GM21529 (cell line): ENCODE results near the gene CFAP61.
"Not testable (repeated sequence)": the region's sequence is repeated elsewhere in the genome, so short reads cannot be mapped to it uniquely, and the experiment has no call there.

Source experiments
- ATAC-seq: cut with Tn5 transposase; IDR thresholded peaks from one replicate; pipeline ENCODE4 v1.9.1; 2021; ENCODE audit not compliant: unreplicated experiment

The CFAP61 gene

GRCh38 chr20:20304942-20305341 is 252.6 kb downstream of the CFAP61 start:
- ATAC-seq = no peak

DNA sequence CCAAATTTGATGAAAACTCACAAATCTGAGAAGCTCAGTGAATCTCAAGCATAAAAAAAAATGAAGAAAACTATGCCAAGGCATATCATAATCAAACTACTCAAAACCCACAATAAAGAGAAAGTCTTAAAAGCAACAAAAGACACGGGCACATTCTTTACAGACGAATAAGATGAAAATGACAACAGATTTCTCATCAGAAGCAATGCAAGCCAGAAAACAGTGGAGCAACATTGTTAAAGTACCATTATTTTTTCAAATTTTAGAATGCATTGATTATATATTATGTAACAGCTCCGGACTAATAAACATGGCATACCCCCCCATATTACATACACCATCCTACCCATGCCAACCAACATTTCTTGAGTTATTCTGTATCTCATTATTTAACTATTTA is 260.2 kb downstream of the CFAP61 start:
- no peak for ATAC-seq

- peak; percentile 90 for ATAC-seq
Measured at GRCh38 chr20:20317195-20317594, 264.9 kb downstream of the CFAP61 start.

DNA sequence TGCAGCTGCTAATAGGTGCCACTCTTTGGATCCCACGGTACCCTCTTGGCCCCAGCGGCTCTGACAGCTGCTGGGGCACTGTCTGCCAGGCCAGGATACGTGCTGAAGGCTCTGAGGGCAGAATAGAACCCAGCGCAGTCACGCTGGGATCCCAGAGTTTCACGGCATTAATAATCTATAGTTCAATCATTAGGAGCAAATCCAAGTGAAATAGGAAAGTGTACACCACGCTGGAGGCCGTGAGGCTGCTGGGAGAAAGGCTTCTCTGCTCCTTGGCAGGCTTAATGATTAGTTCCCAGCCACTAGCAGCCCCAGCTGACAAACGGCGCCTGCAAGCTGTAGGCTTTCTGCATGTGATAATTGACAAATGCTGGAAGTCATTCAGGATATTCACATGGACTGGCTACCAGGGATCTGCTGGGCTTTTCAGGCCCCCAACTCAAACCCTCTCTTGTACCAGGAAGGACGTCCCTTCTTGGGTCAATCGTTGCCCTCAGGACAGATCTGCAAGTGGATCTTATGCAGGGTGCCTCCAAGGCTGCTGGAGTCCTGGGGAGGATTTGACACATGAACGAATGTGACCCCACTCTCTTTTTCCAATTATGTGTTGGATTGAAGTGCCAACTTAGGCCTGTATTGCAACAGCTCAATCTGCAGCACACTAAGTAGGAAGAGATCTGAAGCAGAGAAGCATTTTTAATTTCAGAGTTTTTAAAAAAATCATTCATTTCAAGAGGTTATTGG is 265.5 kb downstream of the CFAP61 start:
- no peak for ATAC-seq

DNA sequence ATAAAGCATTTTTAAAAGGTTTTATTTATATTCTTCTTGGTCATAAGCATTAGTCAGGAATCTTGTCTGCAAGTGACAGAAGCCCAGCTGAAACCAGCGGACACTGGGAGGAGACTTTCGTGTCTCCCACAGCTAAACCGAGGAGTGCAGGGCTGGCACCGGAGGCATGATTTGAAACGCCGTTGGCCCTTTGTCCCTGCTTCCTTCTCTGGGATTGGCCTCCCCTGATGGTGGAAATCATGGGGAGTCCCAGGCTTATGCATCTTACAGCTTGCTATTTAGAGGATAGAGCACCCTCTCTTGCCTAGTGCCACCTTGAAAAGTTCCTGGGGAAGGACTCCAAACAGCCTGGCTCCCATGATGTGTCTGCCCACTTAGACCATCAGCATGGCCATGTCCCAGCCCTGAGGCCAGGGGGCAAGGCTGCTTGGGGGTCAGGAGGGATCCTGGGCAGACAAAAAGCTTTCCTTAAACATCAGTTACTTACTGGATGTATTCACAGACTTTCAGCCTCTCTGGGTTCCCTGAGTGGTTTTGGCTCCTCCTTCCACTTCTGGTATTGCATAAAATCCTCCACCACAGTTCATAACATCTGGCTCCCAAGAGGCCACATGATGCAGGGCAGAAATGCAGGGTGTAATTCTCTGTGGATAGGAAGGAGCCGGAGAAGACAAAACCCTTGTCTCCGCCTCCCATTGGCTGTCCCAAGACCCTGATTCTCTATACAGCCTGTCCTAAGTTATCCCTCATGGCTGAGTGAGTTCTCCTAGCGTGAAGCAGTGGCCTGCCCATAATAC is 266.2 kb downstream of the CFAP61 start:
- ATAC-seq = no peak

DNA sequence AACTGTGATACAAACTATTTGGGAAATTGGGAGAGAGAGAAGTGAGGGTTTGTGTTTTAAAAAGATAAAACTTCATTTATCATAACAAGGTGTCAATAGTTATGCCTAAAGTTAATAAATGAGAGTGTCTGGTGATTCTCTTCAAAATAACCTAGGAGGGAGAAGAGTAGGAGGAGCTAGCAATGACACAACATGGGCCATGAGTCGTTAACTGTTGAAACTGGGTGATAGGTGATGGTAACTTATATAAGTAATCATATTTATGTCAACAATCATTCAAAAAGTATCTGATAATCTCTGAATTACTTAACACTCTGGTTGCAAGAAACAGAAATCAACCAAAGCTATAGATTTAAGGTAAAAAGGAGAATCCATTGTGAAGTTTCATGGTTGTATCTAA is 268.8 kb downstream of the CFAP61 start:
- ATAC-seq = no peak

GRCh38 chr20:20321917-20322316 is 269.6 kb downstream of the CFAP61 start:
- ATAC-seq = no peak

- no peak for ATAC-seq
Measured at GRCh38 chr20:20322912-20323311, 270.6 kb downstream of the CFAP61 start.

GRCh38 chr20:20327746-20328145 is 275.4 kb downstream of the CFAP61 start:
- ATAC-seq = no peak

- ATAC-seq = no peak
Measured at GRCh38 chr20:20329564-20329963, 277.2 kb downstream of the CFAP61 start.

- ATAC-seq = no peak
Measured at GRCh38 chr20:20331156-20331555, 278.8 kb downstream of the CFAP61 start.

GRCh38 chr20:20331817-20332216 is 279.5 kb downstream of the CFAP61 start:
- no peak for ATAC-seq

- ATAC-seq = no peak
Measured at GRCh38 chr20:20333866-20334265, 281.5 kb downstream of the CFAP61 start.

- ATAC-seq = peak; percentile 96
Measured at GRCh38 chr20:20334489-20334888, 282.2 kb downstream of the CFAP61 start.

DNA sequence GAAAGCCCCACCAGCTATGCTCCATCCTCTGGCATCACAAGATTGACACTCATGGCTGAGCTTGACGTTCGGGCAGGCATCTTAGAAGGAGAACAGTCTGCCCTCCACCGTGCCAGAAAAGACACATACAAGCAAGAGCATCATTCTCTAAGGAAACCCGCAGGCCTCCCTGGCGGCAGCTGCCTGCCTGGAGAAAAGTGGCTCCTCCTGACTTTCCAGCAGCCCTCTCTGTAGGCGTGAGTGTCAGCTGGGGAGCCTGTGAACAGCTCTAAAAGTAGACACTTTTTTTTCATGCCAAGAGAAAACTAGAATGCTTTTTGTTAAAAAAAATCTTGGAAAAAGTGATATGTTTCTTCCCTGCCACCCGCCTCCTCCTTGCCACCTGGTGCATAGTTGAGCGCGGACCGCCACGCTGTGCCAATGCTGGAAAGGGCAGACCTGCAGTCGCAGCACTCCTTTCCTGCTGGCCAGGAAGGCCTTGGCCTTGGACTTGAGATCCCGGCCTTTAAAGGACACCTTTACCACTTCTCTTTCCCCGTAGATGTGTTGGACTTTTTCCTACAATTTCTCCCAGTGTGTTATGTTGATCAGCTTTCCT is 285.9 kb downstream of the CFAP61 start:
- ATAC-seq = no peak

DNA sequence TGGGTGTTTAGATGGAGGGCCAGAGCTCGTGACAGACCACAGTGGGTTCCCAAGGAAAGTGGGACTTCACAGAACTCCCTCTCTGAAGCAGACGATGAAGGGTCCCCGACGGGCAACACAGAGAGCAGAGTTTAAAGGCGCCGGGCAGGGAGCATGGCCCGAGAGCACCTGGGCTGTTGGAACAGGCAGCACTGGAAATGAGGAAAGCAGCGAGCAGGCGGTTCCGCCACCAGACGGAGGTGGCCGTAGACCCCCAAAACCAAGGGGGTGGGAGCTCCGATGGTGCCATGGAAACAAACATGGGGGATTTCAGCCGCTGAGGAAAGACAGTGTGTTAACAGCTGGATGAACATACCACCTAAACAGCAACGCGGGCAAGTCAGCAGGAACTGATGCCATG is 288.1 kb downstream of the CFAP61 start:
- no peak for ATAC-seq

- ATAC-seq = no peak
Measured at GRCh38 chr20:20341371-20341770, 289.0 kb downstream of the CFAP61 start.

DNA sequence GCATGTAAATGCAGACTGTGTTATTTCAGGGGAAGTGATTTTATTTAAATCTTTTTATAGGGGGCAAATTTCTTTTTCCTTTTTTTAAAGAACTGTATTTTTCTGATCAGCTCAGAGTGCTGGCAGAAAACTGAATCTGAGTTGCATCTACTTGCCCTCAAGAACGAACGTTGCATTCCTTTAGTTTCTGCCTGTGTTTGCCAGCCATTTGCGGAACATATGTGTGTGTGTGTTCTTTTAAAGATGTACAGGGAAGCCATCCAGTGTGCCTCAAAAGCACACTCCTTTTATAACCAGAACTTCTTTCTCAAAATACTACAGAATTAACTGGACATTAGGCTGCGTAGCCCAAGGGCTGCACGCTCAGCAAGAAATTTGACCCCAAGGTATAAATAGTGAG is 289.7 kb downstream of the CFAP61 start:
- no peak for ATAC-seq

GRCh38 chr20:20343932-20344331 is 291.6 kb downstream of the CFAP61 start:
- ATAC-seq = no peak

- no peak for ATAC-seq
Measured at GRCh38 chr20:20344476-20344875, 292.1 kb downstream of the CFAP61 start.

- ATAC-seq = no peak
Measured at GRCh38 chr20:20353576-20353975, 301.2 kb downstream of the CFAP61 start.

- ATAC-seq = not testable (repeated sequence)
Measured at GRCh38 chr20:20355503-20355902, 303.2 kb downstream of the CFAP61 start.
